NCI-H460 (cell line): Measurements from ENCODE around the gene PDZRN3. TPM values are rescaled to one million over a fixed set of nuclear protein-coding genes. Genes with fewer than 3 reads are reported as not detected.

Experiments
- DNase-seq: peaks from one replicate; pipeline ENCODE4 v3.0.0-alpha.2; 2016; ENCODE audit warnings: low read depth; ENCODE audit errors: extremely low read depth
- small RNA-seq, 2 experiments: library from RNA; depleted of rRNA; stranded (forward); fragments of <200 nt; gene quantifications; one replicate each; pipeline ENCODE3, GENCODE V24; 2014
- total RNA-seq: library from RNA; depleted of rRNA; stranded (reverse); fragments of >200 nt; shearing (Covaris generic); gene quantifications from 2 replicates; pipeline ENCODE4 v1.2.3, GENCODE V29; 2014

The PDZRN3 gene
- total RNA-seq, 1 experiment from 2014 or later: 0.05 TPM

DNA sequence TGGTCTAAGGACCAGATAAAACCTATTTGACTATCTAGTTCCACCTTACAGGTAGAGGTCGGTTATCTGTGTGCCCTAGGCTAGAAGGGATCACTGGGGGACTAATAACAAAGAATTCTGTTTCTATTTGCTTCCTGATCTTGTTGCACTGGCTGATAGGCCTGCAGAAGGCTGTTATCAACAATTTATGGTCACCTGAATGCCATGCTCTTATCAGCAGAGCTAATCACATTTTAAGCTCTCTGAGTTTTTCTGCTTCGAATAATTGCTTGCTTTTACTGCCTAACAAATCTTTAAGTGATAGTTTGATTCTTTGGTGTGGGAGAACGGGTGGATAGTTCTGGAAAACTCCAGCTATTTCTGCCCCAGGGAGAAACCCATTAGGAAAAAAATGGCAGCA is 263.1 kb downstream of the PDZRN3 start:
- no peak for DNase-seq

DNA sequence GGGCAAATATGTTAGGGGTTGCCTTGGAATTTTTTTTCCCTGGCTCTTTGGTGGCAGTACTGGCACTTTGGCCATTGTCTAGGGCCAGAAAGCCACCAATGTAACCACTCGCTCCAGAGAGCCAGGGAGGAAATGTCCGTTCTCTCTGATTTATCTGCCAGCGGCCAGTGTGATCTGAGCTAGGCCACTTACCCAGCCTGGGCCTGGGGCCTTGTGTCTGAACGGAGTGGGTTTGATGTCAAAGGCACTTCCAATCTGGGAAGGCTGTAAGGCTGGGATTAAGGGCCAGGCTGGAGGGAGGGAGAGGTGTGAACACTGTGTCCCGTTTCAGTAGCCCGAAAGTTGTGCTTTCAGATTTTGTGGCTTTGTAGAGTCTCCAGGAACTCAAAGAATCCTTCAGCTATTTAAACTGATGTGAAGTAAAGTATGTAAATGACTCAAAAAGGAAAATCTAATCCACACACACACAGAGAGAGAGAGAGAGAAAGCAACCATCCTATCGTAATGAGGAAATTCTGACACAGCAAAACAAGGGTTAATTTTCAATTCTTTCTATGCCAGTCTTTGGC is 271.0 kb downstream of the PDZRN3 start:
- DNase-seq: no peak

GRCh38 chr3:73352841-73353645 is 271.7 kb downstream of the PDZRN3 start:
- no peak for DNase-seq

- no peak for DNase-seq
Measured at GRCh38 chr3:73351423-73352071, 273.2 kb downstream of the PDZRN3 start.

- DNase-seq: no peak
Measured at GRCh38 chr3:73350996-73351395, 273.7 kb downstream of the PDZRN3 start.

GRCh38 chr3:73349657-73350056 is 275.1 kb downstream of the PDZRN3 start:
- DNase-seq: no peak

GRCh38 chr3:73342077-73342476 is 282.7 kb downstream of the PDZRN3 start:
- no peak for DNase-seq

- DNase-seq: no peak
Measured at GRCh38 chr3:73341272-73341935, 283.3 kb downstream of the PDZRN3 start.

GRCh38 chr3:73332558-73332957 is 292.2 kb downstream of the PDZRN3 start:
- no peak for DNase-seq

Small RNAs within 50 kb of the gene (small RNA-seq; reads per million reads assigned to genes)
- gene RNU7-119P: 0 reads per million in 2 experiments
